Measurements from ENCODE around the gene NEMP2.
A peak's percentile ranks its signal among the peaks of the same experiment; 100 is the strongest.

Gene NEMP2

DNA sequence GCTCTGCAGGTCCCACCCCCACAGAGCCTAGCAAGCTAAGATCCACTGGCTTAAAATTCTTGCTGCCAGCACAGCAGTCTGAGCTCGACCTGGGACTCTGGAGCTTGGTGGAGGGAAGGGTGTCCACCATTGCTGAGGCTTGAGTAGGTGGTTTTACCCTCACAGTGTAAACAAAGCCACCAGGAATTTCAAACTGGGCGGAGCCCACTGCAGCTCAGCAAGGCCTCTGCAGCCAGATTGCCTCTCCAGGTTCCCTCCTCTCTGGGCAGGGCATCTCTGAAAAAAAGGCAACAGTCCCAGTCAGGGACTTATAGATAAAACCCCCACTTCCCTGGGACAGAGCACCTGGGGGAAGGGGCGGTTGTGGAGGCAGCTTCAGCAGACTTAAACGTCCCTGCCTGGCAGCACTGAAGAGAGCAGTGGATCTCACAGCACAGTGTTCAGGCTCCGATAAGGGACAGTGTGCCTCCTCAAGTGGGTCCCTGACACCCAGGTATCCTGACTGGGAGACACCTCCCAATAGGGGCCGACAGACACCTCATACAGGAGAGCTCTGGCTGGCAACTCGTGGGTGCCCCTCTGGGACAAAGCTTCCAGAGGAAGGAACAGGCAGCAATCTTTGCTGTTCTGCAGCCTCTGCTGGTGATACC is 20.0 kb upstream of the NEMP2 start:
- no peak for DNase-seq

DNA sequence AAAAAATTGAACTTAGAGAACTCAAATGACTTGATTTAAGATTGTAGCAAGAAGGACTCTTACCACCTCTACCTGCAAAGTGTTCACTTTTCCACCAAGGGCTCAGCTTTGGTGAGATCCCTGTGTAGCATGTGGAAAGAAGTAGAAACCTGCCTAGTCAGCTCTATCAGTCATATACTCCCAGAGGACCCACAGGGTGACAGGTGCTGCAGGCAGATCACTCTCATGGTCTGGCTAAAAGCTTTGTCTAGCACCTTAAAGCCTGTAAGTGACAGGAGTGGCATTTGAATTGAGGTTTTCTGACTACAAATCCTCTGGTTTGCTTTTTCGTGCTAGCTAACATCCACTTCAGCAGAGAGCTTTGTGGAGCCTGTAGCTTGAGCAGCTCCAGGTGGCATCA is 18.7 kb upstream of the NEMP2 start:
- DNase-seq = no peak

DNA sequence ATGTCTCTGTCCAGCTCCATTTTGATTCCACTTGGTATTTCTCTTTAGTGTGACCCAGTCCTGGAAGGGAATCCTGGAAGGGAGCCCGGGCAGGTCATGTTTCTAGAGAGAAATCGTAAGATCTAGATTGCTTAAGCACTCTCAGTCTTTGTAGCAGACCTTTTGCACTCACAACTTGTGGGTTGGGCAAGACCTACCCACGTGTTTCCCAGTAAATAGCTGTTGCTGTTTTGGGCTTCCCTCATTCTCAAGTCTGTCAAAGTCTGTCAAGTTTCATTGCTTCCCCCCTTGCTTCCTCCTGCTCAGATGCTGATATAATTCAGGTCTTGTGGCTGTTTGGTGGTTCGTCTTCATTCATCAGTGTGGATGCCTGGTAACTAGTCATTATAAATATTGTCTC is 17.4 kb upstream of the NEMP2 start:
- no peak for DNase-seq

DNA sequence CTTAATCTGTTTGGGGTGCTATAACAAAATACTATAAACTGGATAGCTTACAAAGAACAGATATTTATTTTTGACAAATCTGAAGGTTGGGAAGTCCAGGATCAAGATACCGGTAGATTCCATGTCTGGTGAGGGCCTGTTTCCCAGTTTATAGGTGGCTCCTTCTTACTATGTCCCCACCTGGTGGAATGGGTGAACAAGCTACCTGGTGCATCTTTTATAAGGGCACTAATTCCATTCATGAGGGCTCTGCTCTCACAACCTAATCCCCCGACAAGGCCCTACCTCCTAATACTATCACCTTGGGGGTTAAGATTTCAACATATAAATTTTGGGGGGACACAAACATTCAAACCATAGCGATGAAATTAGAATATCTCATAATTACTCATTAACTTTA is 15.6 kb upstream of the NEMP2 start:
- no peak for DNase-seq

DNA sequence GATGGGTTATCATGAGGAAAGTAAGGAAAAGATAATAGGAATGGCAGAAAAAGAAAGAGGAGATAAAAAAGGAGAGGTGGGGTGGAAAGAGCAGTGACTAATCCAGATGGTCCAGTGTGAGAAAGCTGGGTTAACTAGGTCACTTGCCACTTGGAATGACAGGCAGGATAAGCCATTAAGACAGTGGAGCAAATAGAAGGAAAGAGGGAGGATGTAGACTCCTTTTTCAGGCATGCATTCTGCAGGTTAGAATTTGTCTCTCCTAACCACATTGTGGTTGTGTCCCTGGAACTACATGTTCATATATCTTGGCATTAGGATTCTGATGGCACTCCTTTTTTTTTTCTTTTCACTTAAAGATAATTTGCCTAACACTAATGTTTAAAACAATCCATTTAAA is 13.4 kb upstream of the NEMP2 start:
- no peak for DNase-seq

DNA sequence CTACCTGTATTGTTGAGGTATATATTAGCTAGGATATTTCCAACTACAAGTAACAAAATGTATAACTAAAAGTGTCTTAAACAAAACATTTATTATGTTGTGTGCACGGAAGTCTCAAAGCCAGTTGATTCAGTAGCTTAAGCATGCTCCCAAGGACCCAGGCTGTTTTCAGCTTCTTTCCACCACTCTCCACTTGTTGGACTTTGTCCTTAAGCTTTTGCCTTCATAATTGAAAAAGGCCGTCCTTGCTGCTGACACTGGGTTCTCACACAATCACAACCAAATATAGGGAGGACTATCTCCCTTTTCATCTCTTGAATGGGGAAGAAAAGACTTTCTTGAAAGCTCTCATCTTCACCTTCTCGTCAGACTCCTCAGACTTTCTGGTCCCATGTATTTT is 12.2 kb upstream of the NEMP2 start:
- DNase-seq = no peak

DNA sequence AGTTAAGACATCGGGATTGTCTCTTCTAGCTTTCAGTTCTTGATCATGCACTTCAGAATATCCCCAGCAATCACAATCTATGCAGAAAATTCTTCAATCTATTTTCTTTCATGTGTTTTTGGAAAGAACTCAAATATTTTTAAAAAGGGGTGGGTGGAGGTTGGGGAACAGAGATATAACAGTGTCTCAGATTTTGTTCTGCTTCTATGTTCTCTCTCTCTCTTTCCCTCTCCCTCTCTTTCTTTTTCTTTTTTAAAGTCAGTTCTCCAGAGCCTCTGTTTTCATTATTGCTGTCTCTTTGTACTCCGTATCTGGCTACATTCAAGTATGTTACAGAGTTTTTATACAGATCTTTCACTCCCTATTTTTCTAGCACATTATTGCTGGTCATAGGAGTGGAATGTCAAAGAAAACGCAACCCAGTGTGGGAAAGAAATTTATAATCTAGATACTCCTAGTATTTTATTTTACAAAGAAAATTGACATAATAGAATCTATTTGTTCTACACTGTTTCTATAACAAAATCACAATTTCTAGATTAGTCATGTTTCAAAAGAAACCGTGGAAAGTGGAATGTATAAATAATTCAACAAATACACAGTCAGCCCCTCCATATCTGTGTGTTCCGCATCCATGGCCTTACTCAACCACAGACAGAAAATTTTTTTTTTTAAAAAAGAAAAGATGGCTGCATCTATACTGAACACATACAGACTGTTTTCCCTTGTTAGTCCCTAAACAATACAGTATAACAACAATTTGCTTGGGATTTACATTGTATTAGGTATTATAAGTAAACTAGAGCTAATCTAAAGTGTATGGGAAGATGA is 11.2 kb upstream of the NEMP2 start:
- no peak for DNase-seq

DNA sequence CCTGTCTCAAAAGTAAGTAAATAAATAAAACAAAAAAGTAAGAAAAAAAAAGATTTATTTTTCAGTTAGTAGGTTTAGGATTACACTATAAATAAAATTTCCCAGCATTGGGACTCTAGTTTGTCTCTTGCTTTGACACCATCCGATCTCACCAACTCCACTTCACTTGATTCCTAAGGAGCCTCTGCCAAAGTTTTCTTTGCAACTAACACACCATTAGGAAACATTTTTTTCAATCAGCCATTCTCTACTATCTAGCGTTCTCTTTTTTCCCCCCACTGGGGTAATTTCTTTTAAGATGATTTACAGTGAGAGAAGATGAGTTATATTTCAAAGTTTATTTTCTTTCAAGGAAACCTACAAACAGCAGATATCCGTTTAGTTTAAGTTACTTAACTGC is 10.6 kb upstream of the NEMP2 start:
- DNase-seq = no peak

DNA sequence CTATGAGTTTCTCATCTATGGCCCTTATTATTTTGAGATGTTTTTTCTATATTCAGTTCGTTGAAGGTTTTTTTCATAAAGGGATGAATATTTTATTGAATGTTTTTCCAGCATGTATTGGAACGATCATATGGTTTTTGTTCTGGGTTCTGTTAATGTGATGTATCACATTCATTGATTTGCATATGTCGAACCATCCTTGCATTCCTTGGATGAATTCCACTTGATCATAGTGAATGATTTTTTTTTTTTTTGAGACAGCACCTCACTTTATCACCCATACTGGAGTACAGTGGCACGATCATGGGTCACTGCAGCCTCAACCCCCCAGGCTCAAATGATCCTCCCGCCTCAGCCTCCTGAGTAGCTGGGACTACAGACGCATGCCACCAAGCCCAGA is 5.5 kb upstream of the NEMP2 start:
- no peak for DNase-seq

DNA sequence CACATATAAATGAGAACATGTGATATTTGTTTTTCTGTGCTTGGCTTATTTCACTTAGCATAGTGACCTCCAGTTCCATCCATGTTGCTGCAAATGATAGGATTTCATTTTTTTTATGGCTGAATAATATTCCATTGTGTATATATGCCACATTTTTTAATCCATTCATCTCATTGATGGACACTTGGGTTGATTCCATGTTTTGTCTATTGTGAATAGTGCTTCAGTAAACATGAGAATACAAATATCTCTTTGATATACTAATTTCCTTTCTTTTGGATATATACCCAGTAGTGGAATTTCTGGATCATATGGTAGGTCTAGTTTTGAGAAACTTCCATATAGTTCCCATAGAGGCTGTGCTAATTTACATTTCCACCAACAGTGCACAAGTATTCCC is 3.7 kb upstream of the NEMP2 start:
- no peak for DNase-seq

DNA sequence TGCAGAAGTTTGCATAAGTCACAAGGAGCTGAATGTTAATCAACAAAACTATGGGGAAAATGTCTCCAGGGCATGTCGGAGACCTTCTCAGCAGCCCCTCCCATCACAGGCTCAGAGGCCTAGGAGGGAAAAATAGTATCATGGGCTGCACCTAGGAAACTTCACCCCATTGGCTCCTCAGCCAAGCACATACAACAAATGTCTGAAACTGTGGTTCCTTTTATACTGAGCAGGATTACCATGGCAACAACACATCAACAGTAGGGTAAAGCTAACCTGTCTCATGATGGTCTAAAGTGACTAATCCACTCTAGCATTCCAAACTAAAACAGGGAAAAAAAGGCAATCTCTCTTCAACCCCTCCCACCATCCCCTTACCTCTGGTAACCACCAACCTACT is 3.2 kb upstream of the NEMP2 start:
- no peak for DNase-seq

DNA sequence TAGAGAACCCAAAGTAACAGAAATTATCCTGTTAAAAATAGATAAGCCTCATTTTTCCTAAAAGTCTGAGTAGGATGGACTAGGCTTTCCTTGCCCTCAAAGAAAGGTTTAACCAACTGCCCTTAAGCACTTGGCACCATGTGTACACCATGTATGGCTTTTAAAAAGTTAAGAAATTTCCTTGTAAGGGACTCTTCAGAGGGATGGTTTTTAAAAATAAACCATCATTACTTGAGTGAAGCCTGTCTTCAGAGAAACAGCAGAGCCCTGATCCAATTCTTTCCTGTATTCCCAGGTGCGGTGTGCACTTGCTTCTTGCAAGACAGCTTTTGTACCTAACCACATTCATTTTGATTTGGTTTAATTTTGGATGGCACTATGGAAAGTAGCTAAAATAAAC is 1.1 kb upstream of the NEMP2 start:
- DNase-seq = no peak

DNA sequence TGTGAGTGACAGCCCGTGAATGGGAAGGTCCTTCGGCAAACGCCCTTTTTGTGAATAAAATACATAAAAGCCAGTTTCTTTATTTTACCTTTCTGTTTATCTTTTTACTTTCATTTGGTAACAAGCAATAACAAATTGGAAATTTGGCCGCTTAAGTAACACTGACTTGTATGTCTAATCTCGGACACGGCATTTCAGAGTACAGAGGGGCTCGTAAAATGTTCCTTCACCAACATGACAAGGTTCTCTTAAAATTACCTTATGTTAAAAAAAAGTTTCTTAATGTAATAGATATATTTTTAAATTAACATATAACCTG is 558 bp upstream of the NEMP2 start:
- DNase-seq = no peak

DNA sequence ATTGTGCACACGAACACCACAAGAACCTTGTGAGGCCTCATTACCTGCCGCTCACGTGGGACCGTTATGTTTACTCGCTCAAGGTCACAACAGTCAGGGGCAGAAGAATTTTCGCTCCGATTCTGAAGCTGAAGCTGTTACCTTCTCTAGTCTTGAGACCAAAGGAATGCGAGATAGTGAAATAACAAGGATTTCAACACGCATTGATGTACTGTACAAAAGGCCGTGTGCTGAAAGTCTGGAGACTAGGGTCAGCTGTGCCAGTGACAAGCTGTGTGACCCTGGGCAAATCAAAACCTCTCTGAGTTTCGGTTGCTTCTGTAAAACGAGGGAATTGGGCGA is 583 bp downstream of the NEMP2 start:
- DNase-seq = peak; percentile 82

DNA sequence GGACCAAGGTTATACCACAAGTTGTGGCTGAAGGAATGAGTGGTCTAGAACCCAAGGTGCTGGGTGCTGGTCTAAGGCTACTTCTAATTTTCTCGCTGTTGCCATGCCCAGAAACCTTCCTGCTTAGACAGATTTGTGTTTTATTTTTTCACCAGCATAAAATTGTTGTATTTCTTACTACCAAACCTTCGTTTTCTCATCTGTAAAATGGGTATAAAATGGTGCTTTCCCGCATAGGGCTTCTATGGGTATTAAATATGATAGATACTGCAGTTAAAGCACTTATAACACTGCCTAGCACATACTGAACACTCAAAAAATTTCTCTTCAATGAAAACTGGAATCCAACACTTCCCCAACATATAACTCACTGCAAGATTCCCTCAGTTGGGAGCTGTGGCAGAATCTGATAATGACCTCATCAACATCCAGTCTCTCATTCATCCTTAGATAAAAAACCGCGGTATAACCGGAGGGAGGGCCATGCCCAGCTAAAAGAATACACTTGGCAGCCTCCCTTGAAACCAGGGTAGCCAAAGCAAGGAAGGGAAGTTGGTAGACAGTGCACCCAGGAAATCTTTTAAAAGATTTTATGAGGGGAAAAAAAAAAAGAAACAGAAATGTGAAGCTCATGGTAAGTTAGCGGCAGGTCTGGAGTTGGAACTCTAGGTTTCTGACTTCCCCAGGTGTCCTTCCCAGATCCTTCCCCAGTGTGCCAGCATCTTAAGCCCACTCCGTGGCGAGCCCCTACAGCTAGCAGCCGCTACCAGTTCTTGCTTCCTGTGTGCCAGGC is 1.2 kb downstream of the NEMP2 start:
- no peak for DNase-seq

DNA sequence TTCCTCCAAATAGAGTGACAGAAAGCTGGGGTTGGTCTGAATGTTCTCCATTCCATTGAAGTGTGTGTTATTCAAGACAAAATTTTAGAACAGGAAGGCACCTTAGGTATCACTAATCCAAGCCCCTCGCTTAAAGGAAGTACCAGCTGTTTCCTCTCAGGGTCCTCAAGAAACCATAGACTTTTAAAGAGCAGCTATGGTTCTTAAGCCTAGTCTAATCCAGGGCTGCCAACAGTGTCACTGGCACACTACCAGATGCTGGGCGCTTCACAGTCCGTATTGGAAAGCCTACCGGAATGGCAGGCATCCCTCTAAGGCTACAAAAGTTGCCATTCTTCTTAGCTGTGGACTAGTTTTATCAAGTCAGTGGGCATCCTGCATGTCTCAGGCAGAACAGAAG is 1.9 kb downstream of the NEMP2 start:
- no peak for DNase-seq

DNA sequence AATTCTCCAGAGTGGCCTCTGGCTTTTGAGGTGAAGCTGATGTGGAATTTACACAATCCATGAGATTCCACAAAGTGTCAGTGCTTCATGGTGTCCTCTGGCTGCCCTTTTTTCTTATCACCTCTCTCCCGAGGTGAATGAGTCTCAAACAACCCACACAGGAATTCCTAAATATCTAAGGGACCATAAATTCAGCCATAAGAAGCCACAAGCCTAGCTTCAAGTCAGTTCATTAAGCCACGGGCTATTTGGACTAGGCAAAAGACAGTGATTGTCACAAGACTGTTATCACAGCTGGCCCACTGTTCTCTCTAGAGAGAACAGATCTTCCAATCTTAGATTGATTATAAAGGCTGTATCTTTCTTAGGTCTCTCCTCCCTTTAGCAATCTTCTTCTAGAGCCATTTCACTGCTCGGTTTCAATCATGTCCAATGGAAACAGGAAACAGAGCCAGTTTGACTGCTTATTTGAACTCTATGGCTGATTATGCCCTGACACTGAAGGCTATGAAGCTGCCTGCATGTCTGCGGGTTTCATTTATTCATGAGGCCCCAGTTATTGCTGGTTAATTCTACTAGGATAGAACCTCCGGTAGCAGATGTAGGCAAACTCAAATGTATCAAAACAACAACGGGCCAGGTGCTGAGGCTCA is 4.1 kb downstream of the NEMP2 start:
- no peak for DNase-seq

DNA sequence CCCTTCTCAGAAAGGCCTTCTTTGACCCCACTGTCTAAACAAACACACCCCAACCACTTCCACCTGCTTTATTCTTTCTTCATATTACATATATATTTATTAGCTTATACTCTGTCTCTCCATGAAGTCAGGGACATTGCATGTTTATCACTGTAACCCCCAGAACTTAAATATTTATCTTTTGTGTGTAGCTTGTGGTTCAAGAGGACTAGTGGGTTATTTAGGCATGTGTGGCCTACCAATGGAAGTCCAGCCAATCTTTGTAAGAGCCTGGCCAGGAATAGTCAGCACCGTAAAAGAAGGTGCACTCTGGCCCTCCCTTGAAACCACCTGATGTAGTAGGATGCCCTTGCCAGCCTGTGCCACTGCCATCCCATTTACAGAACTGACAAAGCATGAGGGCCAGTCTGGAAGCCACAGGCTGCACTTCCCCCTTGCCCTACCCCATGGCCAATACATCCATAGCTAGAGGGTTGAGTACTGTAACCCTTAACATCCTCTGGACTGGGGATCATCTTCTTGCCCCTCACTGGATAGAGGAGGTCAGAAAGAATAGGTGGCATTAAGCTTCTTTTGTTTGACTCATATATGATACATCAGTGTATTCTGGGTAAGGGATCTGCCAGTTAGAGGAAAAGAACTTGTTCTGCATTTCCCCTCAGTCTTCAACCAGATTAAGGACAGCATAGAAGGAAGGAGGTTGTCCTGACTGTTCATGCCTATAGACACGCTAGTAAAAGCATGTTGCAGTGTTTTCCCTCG is 4.9 kb downstream of the NEMP2 start:
- DNase-seq = no peak

DNA sequence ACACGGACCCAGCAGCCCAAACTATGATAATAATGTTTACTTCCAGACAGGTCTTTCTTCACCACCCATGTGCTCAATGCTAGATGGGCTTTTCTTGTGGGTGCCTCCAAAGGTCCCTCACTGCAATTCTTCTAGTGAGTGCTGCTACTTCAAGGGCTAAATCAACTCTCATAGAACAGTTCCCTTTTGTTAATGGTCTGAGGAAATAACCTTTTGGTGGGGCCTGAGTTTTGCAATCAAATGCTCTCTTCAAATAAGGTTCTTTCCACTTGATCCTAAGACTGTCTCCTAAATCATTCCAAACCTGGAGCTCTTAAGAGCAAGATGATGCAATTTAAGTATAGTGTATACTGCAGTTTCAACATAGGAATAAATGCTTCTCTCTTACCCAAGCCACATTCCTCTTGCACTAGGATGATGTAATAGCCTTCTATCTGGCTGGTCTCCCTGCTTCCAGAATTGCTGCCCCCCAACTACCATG is 6.0 kb downstream of the NEMP2 start:
- DNase-seq = no peak

DNA sequence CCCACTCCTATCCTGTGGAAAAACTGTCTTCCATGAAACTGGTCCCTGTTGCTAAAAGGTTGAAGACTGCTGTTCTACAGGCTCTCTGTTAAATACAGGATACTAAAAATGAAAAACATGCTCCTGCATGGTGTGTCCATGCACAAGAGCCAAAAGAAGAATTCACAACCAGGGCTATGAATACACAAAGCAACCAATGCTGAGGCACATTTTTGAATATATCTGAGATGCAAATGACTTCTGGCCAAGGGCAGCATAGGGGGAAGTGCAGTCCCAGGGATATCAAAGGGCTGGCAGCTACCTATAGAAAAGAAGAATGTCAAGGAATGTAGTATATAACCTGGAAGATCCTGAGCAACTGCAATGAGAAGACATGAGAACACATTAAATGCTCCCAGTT is 6.6 kb downstream of the NEMP2 start:
- no peak for DNase-seq

DNA sequence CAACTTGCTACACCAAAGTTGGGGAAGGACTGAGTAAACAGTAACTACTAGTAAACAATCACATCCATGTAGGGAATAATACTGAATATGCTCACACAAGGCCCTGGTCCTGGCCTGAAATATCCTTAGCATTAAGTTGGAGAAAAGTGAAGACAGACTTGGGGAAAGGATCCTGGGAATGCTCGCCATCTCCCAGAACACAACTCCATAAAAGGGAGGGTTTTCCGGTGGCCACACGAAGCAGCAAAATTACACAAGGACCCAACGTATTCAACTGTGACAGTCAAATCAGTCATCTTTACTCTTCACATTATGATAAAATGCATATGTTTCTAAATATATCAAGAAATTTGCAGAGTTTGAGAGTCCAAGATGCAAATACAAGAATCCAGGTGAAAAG is 7.3 kb downstream of the NEMP2 start:
- no peak for DNase-seq

DNA sequence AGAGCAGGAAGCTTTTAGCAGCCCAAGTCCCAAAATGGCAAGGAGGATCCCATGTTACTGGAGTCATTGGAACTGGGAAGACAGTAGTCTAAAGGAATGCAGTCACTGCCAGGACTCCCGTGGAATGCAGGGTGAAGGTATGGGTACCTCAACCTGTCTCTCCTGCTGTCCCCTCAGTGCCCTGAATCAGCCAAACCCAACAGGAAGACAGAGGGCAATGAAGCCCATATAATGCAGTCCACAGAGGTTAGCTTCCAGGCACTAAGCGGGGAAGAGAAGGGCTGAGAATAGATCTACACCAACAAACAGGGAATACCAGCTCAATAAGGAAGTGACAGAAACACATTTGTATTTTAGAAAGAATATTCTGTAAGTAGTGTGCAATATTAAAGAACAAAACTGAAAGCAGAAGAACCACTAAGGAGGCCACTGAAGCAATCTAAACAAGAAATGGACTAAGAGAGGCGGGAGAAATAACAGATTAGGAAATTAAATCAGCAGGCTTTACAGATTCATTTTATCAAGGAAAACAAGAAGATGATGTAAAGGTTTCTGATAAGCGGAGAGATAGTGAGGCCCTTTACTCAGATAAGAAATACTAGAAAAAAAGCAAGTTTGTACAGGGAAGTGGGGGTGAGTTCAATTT is 8.3 kb downstream of the NEMP2 start:
- no peak for DNase-seq

All from activated effector memory CD4-positive, alpha-beta T cell treated with anti-CD3 and anti-CD28 coated beads, Interleukin-2, amount 50 U/mL, for 16 hours (primary cell).